ENCODE measurements around the gene VCP. TPM values are rescaled to one million over a fixed set of nuclear protein-coding genes. Genes with fewer than 3 reads are reported as not detected.
"Not testable (repeated sequence)": the region's sequence is repeated elsewhere in the genome, so short reads cannot be mapped to it uniquely, and the experiment has no call there.

Gene VCP
- total and polyA plus RNA-seq, 9 of the 15 experiments (the other 6 are each of a cell fraction or from before 2014, with no cell fraction given): 7.1 to 257 (median 199) TPM

GRCh38 chr9:35026671-35027070 is 45.8 kb downstream of the VCP start (continued):
- peak; percentile 37; the same call in 1 of the 2 replicates for TF ChIP-seq PKNOX1 (IDR thresholded peaks at IDR 0.05)
- no peak for TF ChIP-seq ZKSCAN1 (IDR thresholded peaks at IDR 0.05; ENCODE audit: low read depth, low read length)
- TF ChIP-seq HNRNPH1 (optimal IDR thresholded peaks at IDR 0.05; ENCODE audit: low read depth, low read length): no peak
- TF ChIP-seq SMC3 (conservative IDR thresholded peaks at IDR 0.05; ENCODE audit: insufficient read depth, low read depth, low read length): no peak
- peak; percentile 44 for TF ChIP-seq SMARCA4 (IDR thresholded peaks at IDR 0.05)
- no peak for TF ChIP-seq ZNF41 (CRISPR knock-in tag; conservative IDR thresholded peaks at IDR 0.05)
- TF ChIP-seq MNT (conservative IDR thresholded peaks at IDR 0.05): no peak

GRCh38 chr9:35023443-35023842 is 49.0 kb downstream of the VCP start:
- POLR2A ChIA-PET; H3K79me2 ChIP-seq (ENCODE audit: control insufficient read depth, insufficient read depth, low read length); BruUV-seq (replicated peaks); intact Hi-C loops (cut with micrococcal nuclease); H3K27me3 ChIP-seq (ENCODE audit: control insufficient read depth in 2 of 2, insufficient read depth in 2 of 2, low read length in 2 of 2); H3K9me3 ChIP-seq (replicated peaks; ENCODE audit: control insufficient read depth, insufficient read depth, low read depth, low read length); H3K36me3 ChIP-seq (ENCODE audit: control insufficient read depth, insufficient read depth, low read length); CTCF ChIA-PET (ENCODE audit: low intra/inter-chr PET ratio); H3K9ac ChIP-seq (ENCODE audit: insufficient read depth in 1 of 2, low read depth in 2 of 2, low read length in 2 of 2); H3K9me1 ChIP-seq (ENCODE audit: control insufficient read depth, insufficient read depth, low read length); H3K4me3 ChIP-seq; in situ Hi-C loops (cut with MboI); H4K20me1 ChIP-seq (replicated peaks; ENCODE audit: control insufficient read depth, insufficient read depth, low read length): not testable (repeated sequence)
- DNase-seq (ENCODE audit: extremely low read depth in 1 of 4, low spot score in 3 of 4): peak in 2 of 4 experiments; percentile 29 to 82
- Histone ChIP-seq H2AFZ (ENCODE audit: low read depth, low read length) (peak overlapping the region; percentile 40; the same call in 1 of the 2 replicates), H3K4me2 (ENCODE audit: insufficient read depth, low read length) (peak overlapping the region; percentile 14; the same call in 1 of the 2 replicates), H3K27ac (ENCODE audit: extremely low read depth, low read depth, low read length) (peak overlapping the region; percentile 53; the same call in 2 of the 3 replicates), H3K4me1 (replicated peaks in 1 of 2; ENCODE audit: control insufficient read depth in 2 of 2, insufficient read depth in 2 of 2, low read length in 2 of 2) (peaks cover 8 to 27% of the 10 kb centered on the region in 2 experiments; a peak in 4 of 5 replicates)
- peak; percentile 70 for ATAC-seq
- 0% methylated on average over 5 of the region's 5 CpGs for WGBS (ENCODE audit: insufficient coverage, low coverage, missing lambda C conversion rate)
- FAIRE-seq: peak; percentile 6
- peak; percentile 17; the same call in 1 of the 2 replicates for TF ChIP-seq MTA2 (IDR thresholded peaks at IDR 0.05; ENCODE audit: low read depth)
- TF ChIP-seq AFF1 (IDR thresholded peaks at IDR 0.05; ENCODE audit: low read depth in 1 of 2, partially characterized antibody in 2 of 2): peak in 1 of 2 experiments; percentile 51
- peak in 1 of 2 experiments; percentile 55; a peak in 1 of 4 replicates for TF ChIP-seq HDAC1 (IDR thresholded peaks at IDR 0.05)
- peak; percentile 62 for TF ChIP-seq SMARCA4 (IDR thresholded peaks at IDR 0.05)

All from K562 (cell line).